Esophagus squamous epithelium (tissue), 4 donors: Measurements from ENCODE around the gene VPS18.

Source experiments
- POLR2A ChIP-seq, 4 donors: fragments of 450-650 bp; IDR thresholded peaks; one replicate each; pipeline ENCODE4 v1.6.1; 2017; ENCODE audit warnings: antibody characterized with exemption in 4 of 4, mild to moderate bottlenecking in 4 of 4, moderate library complexity in 3 of 4
- TF ChIP-seq, protein P1 (sequence below), 6 experiments: fragments of 450-650 bp in 4 of 6; fragments of 200-600 bp in 2 of 6; sonication (generic) in 2 of 6; IDR thresholded peaks; one replicate each; pipeline ENCODE4 v1.5.1; 2016 to 2019; ENCODE audit warnings: antibody characterized with exemption in 6 of 6, mild to moderate bottlenecking in 4 of 6, moderate library complexity in 4 of 6

DNA sequence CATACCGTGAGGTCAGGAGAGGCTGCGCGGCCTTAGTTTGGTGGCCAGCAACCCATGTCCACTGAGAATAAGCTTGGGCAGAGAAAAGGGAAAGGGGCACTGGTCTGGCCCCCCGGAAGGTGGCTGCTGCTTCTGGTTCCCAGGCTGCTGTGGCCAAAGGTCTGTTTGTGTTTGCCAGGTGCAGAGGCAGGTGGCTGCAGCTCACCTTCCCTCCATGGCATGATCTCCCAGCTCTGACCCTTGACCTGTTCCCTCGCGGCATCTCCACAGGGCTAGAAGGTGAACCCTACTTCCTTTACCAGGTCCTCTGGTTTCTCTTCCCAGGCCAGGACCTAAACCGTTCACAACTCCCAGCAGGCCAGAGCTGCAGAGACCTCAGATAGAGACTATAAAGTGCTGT lies 13.8 kb downstream of the VPS18 start:
- TF ChIP-seq, protein P1, sequence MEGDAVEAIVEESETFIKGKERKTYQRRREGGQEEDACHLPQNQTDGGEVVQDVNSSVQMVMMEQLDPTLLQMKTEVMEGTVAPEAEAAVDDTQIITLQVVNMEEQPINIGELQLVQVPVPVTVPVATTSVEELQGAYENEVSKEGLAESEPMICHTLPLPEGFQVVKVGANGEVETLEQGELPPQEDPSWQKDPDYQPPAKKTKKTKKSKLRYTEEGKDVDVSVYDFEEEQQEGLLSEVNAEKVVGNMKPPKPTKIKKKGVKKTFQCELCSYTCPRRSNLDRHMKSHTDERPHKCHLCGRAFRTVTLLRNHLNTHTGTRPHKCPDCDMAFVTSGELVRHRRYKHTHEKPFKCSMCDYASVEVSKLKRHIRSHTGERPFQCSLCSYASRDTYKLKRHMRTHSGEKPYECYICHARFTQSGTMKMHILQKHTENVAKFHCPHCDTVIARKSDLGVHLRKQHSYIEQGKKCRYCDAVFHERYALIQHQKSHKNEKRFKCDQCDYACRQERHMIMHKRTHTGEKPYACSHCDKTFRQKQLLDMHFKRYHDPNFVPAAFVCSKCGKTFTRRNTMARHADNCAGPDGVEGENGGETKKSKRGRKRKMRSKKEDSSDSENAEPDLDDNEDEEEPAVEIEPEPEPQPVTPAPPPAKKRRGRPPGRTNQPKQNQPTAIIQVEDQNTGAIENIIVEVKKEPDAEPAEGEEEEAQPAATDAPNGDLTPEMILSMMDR (IDR thresholded peaks at IDR 0.05), result no peak
- no peak for TF ChIP-seq POLR2A (IDR thresholded peaks at IDR 0.05)
